ENCODE results near the gene BACE1. TPM values are rescaled to one million over a fixed set of nuclear protein-coding genes. Genes with fewer than 3 reads are reported as not detected.

BACE1 gene
- 8.1 to 10.8 TPM (median 10.2 TPM) in 5 replicates for total RNA-seq (2022; extraction: Qiagen RNA extraction; ENCODE audit: low read depth)

DNA sequence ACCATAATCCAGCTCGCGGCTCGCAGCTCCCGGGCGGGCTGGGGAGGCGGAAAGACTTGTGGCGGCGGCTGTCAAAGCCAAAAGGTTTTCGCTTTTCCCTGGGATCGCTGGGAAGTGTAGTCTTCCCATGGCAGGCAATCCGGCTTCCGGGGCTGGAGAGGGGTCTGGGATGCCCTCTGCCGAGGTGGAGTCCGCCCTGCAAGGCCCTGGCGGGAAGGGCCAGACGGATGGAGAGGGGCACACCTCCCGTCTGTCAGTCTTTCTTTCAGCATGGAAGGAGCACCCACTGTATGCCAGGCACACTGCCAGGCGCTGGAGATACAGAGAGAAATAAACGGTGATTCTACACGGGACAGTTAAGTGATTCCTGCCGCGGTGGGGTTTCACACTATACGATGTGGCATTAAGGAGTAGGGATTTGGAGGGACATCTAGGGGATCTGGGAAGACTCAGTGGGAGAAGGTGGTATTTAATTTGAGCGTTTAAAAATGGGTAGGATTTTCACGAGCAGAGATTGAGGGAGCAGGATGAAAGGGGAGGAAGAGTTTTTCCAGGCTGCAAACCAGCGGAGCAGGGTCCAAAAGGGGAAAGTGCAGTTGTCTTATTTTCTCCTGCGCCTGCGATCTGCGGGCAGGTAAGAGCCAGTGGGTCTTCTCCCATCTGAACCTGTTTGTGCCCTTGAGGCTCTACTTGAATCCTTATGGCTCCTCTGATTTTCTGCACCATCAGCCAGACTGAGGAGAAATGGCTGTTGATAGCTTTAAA is at the start of gene BACE1:
TSS of gene BACE1 (minus strand) at position 60 of the 765 bp plus-strand sequence. CDS start 461 bp downstream, outside the sequence.

GRCh38 chr11:117327567-117328374 is 11.7 kb upstream of the BACE1 start, which contains the start of gene CEP164:
CEP164 (plus strand) TSS chr11:117327854; CDS start chr11:117338587, 10,733 bp downstream.

DNA sequence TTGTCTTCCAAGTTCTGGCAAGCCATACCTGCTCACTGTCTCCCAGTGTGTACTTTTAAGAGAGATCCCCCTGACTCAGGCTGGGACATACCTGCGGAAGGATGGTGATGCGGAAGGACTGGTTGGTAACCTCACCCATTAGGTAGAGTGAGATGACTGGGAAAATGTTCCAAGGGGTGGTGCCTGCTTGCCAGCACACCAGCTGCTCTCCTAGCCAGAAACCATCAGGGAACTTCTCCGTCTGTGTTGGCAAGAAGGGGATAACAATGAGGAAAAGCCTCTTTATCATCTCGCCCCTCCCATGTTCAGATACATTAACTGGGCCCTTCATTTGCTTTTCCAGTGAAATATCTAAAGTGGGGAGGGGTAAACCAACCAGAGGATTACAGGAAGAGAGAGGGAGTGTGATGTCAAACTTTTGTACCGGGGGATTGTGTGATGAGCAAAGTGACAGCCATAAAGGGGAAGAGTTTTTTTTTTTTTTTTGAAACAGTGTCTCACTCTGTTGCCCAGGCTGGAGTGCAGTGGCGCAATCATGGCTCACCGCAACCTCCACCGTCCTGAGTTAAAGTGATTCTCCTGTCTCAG is 25.2 kb downstream of the BACE1 start, which contains the start of gene BACE1-AS:
TSS of gene BACE1-AS (plus strand) at position 538 of the 588 bp plus-strand sequence.

Other genes starting within 250 kb of the BACE1 start
- 7.0 to 10.6 TPM (median 9.9 TPM) in 5 replicates for gene SIK3, start 217.8 kb downstream of the BACE1 start, total RNA-seq (2022; extraction: Qiagen RNA extraction; ENCODE audit: low read depth)
- gene PAFAH1B2, start 172.0 kb downstream of the BACE1 start, total RNA-seq (2022; extraction: Qiagen RNA extraction; ENCODE audit: low read depth), result 25.0 to 45.0 TPM (median 36.4 TPM) in 5 replicates
- gene SIDT2, start 137.5 kb downstream of the BACE1 start, total RNA-seq (2022; extraction: Qiagen RNA extraction; ENCODE audit: low read depth), result 3.3 to 6.1 TPM (median 5.3 TPM) in 5 replicates
- 64.2 to 153 TPM (median 100 TPM) in 5 replicates for gene TAGLN, start 116.9 kb downstream of the BACE1 start, total RNA-seq (2022; extraction: Qiagen RNA extraction; ENCODE audit: low read depth)
- gene PCSK7, start 84.2 kb downstream of the BACE1 start, total RNA-seq (2022; extraction: Qiagen RNA extraction; ENCODE audit: low read depth), result 11.9 to 23.5 TPM (median 19.9 TPM) in 5 replicates
- gene RNF214, start 83.6 kb downstream of the BACE1 start, total RNA-seq (2022; extraction: Qiagen RNA extraction; ENCODE audit: low read depth), result 9.1 to 12.9 TPM (median 10.4 TPM) in 5 replicates
- gene BACE1-AS, start 24.9 kb downstream of the BACE1 start, total RNA-seq (2022; extraction: Qiagen RNA extraction; ENCODE audit: low read depth), result 1.8 to 2.8 TPM (median 2.2 TPM) in 5 replicates
- gene CEP164, start 11.6 kb upstream of the BACE1 start, total RNA-seq (2022; extraction: Qiagen RNA extraction; ENCODE audit: low read depth), result 14.5 to 20.3 TPM (median 17.7 TPM) in 5 replicates